Lower lobe of right lung (tissue), 2 donors: ENCODE measurements around the gene QSOX1. TPM values are rescaled to one million over a fixed set of nuclear protein-coding genes. Genes with fewer than 3 reads are reported as not detected.
"Not testable (repeated sequence)": the region's sequence is repeated elsewhere in the genome, so short reads cannot be mapped to it uniquely, and the experiment has no call there.

Experiments used
- ATAC-seq, 2 donors: fragments of 200-7000 bp; cut with Tn5 transposase; one replicate each; pipeline ENCODE4 v1.9.1; 2020 to 2022; ENCODE audit warnings: mild to moderate bottlenecking in 2 of 2, moderate library complexity in 2 of 2
- DNase-seq: peaks from one replicate; pipeline ENCODE4 v3.0.0-alpha.2; 2020
- H3K27ac ChIP-seq: fragments of 200-600 bp; one replicate; pipeline ENCODE4 v1.8.0; 2022
- H3K27me3 ChIP-seq: fragments of 200-600 bp; one replicate; pipeline ENCODE4 v1.8.0; 2022; ENCODE audit warnings: low read depth
- H3K36me3 ChIP-seq: fragments of 200-600 bp; one replicate; pipeline ENCODE4 v1.8.0; 2022; ENCODE audit warnings: mild to moderate bottlenecking
- H3K4me1 ChIP-seq: fragments of 200-600 bp; one replicate; pipeline ENCODE4 v1.8.0; 2022
- H3K4me3 ChIP-seq: fragments of 200-600 bp; one replicate; pipeline ENCODE4 v1.8.0; 2022; ENCODE audit warnings: mild to moderate bottlenecking
- H3K9me3 ChIP-seq: fragments of 200-600 bp; one replicate; pipeline ENCODE4 v1.8.0; 2022
- CTCF ChIP-seq: fragments of 200-600 bp; IDR thresholded peaks from one replicate; pipeline ENCODE4 v1.8.0; 2022; ENCODE audit warnings: antibody characterized with exemption, mild to moderate bottlenecking
- intact Hi-C: fragments of 100-400 bp; cut with DNase I; formaldehyde crosslinking; loops from one replicate; pipeline ENCODE4 v1.11.0; 2022
- total RNA-seq: library from RNA; stranded (reverse); fragmentation: NEBNext Ultra II Directional; extraction: Animal tissue kit (Norgen Biotek cat#: 25700); gene quantifications from one replicate; pipeline ENCODE4 v1.2.1, GENCODE V29; 2021
- donor health status: DM: no; HTN: yes; CAD: no; lungs with severe emphysema.

The QSOX1 gene
- total RNA-seq, 1 donor from 2014 or later = 241 TPM

DNA sequence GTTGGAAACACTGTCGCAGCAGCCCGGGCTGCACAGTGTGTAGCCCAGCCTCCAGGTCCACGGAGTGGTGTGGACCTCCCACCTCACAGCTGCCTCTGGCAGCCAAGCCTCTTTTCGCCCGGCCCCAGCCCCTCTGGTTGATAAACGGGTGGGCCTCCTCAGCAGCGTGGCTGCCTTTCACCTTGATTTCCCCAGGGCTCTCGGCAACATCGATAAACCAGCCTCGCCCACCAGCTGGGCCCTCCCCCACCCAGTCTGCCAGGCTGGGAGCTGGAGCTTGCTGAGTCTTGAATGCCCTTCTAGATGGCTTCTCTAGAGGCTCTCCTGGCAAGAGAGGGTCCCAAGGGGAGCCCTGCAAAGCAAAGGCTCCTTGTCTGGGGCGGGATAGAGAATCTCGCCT is 44.3 kb downstream of the QSOX1 start:
- Histone ChIP-seq H3K4me1 (no peaks in the 10 kb centered on the region), H3K27ac (no peak overlapping the region), H3K27me3 (no peaks in the 10 kb centered on the region), H3K9me3 (no peaks in the 10 kb centered on the region), H3K36me3 (peaks cover 50% of the 10 kb centered on the region), H3K4me3 (no peak overlapping the region)
- no peak for DNase-seq
- no peak for ATAC-seq
- intact Hi-C loops = no loop called here
- TF ChIP-seq CTCF = no peak

GRCh38 chr1:180201451-180202200 is 47.0 kb downstream of the QSOX1 start:
- H3K27me3 ChIP-seq = no peaks in the 10 kb centered on the region
- no peak for ATAC-seq
- no peak overlapping the region for H3K27ac ChIP-seq
- H3K4me1 ChIP-seq = no peaks in the 10 kb centered on the region
- no peaks in the 10 kb centered on the region for H3K9me3 ChIP-seq
- no peak for DNase-seq
- intact Hi-C loops = no loop called here
- no peak for TF ChIP-seq CTCF
- peaks cover 26% of the 10 kb centered on the region for H3K36me3 ChIP-seq
- no peak overlapping the region for H3K4me3 ChIP-seq

DNA sequence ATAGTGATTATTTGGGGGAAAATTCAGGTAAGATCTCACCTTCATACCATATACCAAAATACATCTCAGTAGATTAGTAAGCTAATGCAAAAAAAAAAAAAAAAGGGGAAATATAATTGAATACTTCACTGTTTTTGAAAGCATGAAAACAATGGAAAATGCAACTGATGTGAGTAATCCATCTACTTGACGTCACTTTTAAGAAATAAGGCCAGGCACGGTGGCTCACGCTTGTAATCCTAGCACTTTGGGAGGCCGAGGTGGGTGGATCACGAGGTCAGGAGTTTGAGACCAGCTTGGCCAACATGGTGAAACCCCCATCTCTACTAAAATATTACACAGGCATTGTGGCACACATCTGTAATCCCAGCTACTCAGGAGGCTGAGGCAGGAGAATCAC is 47.9 kb downstream of the QSOX1 start:
- intact Hi-C loops, DNase-seq: not testable (repeated sequence)

GRCh38 chr1:180204231-180204630 is 49.6 kb downstream of the QSOX1 start:
- DNase-seq (peak; percentile 20), ATAC-seq (no peak)
- intact Hi-C loops = no loop called here
- Histone ChIP-seq H3K27me3 (no peaks in the 10 kb centered on the region), H3K4me1 (no peaks in the 10 kb centered on the region), H3K27ac (no peak overlapping the region), H3K9me3 (no peaks in the 10 kb centered on the region), H3K4me3 (no peak overlapping the region), H3K36me3 (peaks cover under 1% of the 10 kb centered on the region)
- no peak for TF ChIP-seq CTCF

More for the DNA sequence above, 47.9 kb downstream of the QSOX1 start:
- peaks cover 17% of the 10 kb centered on the region for H3K36me3 ChIP-seq
- not testable (repeated sequence) for H3K4me3 ChIP-seq, ATAC-seq, H3K27ac ChIP-seq, H3K4me1 ChIP-seq, H3K9me3 ChIP-seq, H3K27me3 ChIP-seq

DNA sequence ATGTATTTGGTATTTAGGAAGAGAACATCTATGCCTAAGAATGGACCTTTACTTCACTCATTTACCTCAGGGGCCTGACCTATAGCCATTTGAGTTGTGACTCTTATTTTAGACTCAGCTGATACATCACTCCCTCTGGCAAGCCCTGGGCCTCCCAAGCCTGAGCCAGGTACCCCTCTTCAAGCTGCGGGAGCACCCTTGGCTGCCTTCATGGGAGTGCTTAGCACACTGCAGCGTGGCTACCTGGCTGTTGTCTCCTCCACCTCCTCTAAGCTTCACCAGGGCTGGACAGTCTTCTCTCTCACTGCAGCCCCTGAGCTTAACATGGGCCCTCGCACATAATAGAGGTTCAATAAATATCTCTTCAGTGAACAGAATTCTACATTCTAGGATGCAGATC is 51.9 kb downstream of the QSOX1 start:
- intact Hi-C loops = no loop called here
- H3K4me1 ChIP-seq = no peaks in the 10 kb centered on the region
- no peaks in the 10 kb centered on the region for H3K36me3 ChIP-seq
- no peak overlapping the region for H3K4me3 ChIP-seq
- no peaks in the 10 kb centered on the region for H3K9me3 ChIP-seq
- H3K27me3 ChIP-seq = no peaks in the 10 kb centered on the region
- no peak for ATAC-seq
- TF ChIP-seq CTCF = no peak
- H3K27ac ChIP-seq = no peak overlapping the region
- peak; percentile 6 for DNase-seq

- Histone ChIP-seq H3K36me3 (no peaks in the 10 kb centered on the region), H3K27ac (no peak overlapping the region), H3K27me3 (peaks cover 8% of the 10 kb centered on the region), H3K4me1 (no peaks in the 10 kb centered on the region), H3K9me3 (no peaks in the 10 kb centered on the region), H3K4me3 (no peak overlapping the region)
- ATAC-seq = no peak
- intact Hi-C loops = no loop called here
- no peak for TF ChIP-seq CTCF
- peak; percentile 4 for DNase-seq
These were observed 53.6 kb downstream of the QSOX1 start for GRCh38 chr1:180208264-180208663.
